BLaER1 (cell line): ENCODE data around the gene NTMT2.

Experiments used
- H3K27ac ChIP-seq: shearing (Covaris generic); formaldehyde crosslinking; 2 replicates; pipeline ENCODE4 v1.8.1; 2022
- H3K27me3 ChIP-seq: shearing (Covaris generic); formaldehyde crosslinking; 2 replicates; pipeline ENCODE4 v1.8.1; 2022
- H3K36me3 ChIP-seq: shearing (Covaris generic); formaldehyde crosslinking; 2 replicates; pipeline ENCODE4 v1.8.1; 2022
- H3K4me1 ChIP-seq: shearing (Covaris generic); formaldehyde crosslinking; 2 replicates; pipeline ENCODE4 v1.8.1; 2022
- H3K4me2 ChIP-seq: shearing (Covaris generic); formaldehyde crosslinking; 2 replicates; pipeline ENCODE4 v1.8.1; 2022
- H3K4me3 ChIP-seq: shearing (Covaris generic); formaldehyde crosslinking; 2 replicates; pipeline ENCODE4 v1.8.1; 2022
- H3K9ac ChIP-seq: shearing (Covaris generic); formaldehyde crosslinking; 2 replicates; pipeline ENCODE4 v1.8.1; 2022
- H3K9me3 ChIP-seq: shearing (Covaris generic); formaldehyde crosslinking; 2 replicates; pipeline ENCODE4 v1.8.1; 2022
- H4K20me1 ChIP-seq: shearing (Covaris generic); formaldehyde crosslinking; 2 replicates; pipeline ENCODE4 v1.8.1; 2022
- Cebpa-rat ChIP-seq: shearing (Covaris generic); IDR thresholded peaks from 2 replicates; pipeline ENCODE4 v1.8.1; 2022

NTMT2 gene

DNA sequence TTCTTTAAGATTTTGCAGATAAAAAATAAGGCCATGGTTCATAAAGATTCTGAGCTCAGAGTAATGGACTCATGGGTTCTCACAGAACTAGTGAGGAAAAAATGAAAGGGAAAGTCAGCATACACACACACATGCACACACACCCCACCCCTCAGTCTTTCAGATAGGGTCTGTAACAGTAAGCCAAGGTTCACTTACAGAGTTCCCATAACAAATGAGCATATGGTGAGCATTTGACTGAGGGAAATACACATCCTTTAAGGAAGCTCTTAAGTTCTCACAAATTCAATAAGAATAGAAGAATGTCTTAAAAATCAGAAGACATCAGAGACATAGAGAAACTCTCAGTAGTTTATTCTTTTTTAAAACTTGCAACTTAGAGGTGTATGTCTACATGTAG lies 57.9 kb downstream of the NTMT2 start:
- Histone ChIP-seq H3K9me3 (peaks cover 15% of the 10 kb centered on the region), H3K4me3 (no peak overlapping the region), H3K27me3 (no peaks in the 10 kb centered on the region), H3K36me3 (no peaks in the 10 kb centered on the region), H3K4me2 (no peak overlapping the region), H3K27ac (no peak overlapping the region), H3K4me1 (peaks cover 7% of the 10 kb centered on the region; the same call in 1 of the 2 replicates), H4K20me1 (no peaks in the 10 kb centered on the region), H3K9ac (no peak overlapping the region)
- no peak for TF ChIP-seq Cebpa-rat

DNA sequence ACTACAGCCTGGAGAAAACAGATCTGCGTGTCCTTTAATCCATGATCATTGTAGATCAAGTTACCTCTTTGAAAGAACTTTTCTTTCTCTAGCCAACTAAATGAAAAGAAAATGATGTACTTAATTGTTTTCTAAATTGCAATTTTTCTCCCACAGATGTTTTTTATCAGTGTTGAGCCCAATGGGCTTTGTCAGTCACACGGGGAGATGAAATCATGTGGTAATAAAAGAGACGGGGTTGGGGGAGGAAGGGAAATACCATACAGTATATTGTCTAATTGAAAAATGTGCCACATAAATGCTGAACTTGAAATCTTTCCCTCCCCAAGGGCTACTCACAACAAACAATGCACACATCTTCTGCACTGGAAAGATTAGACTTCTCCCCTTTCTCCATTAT lies 58.4 kb downstream of the NTMT2 start:
- Histone ChIP-seq H3K36me3 (no peaks in the 10 kb centered on the region), H3K4me1 (peaks cover 7% of the 10 kb centered on the region; the same call in 1 of the 2 replicates), H3K4me3 (no peak overlapping the region), H3K9me3 (peaks cover 15% of the 10 kb centered on the region), H3K27me3 (no peaks in the 10 kb centered on the region), H3K27ac (no peak overlapping the region), H4K20me1 (no peaks in the 10 kb centered on the region), H3K4me2 (no peak overlapping the region), H3K9ac (no peak overlapping the region)
- TF ChIP-seq Cebpa-rat: no peak

DNA sequence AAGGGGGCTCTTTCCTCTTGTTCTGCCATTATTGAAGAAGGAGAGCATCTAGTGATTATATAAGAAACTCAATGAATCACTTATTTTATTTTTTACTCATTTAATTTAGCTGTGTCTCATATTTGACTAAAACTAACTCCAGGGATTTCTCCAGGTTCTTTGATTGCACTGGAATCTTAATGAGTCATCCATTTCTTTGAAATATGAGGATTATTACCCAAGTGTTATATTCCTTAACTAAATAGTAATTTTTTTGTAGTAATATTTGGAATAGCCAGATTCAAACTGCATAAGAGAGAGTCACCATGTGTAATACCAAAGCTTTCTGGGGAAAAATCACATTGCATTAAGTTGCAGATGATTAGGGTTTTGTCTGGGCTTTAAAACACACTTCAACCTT lies 59.5 kb downstream of the NTMT2 start:
- H3K27ac ChIP-seq: no peak overlapping the region

DNA sequence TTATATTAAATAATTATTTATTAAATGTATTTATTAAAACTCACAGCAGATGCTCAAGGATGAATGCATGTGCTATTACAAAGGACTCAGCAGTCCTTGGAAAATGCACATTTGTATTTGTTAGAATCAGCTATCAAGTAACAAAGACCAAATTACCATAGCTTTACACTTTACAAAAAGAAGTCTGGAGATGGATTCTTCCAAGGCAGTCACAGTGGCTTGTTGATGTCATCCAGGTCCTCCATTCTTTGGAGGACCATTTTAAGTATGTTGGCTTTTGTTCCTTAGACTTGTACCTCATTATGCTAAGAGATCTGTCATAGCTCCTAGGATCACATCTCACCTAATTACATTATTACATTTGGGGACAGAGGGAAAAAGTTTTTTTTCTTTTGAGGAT lies 63.4 kb downstream of the NTMT2 start:
- Histone ChIP-seq H4K20me1 (no peaks in the 10 kb centered on the region), H3K27me3 (no peaks in the 10 kb centered on the region), H3K4me3 (no peak overlapping the region), H3K4me1 (peaks cover 7% of the 10 kb centered on the region; the same call in 1 of the 2 replicates), H3K9ac (no peak overlapping the region), H3K27ac (no peak overlapping the region), H3K4me2 (no peak overlapping the region), H3K9me3 (peaks cover 15% of the 10 kb centered on the region), H3K36me3 (no peaks in the 10 kb centered on the region)
- TF ChIP-seq Cebpa-rat: no peak

More for the DNA sequence above, 59.5 kb downstream of the NTMT2 start:
- Histone ChIP-seq H3K4me1 (peaks cover 7% of the 10 kb centered on the region; the same call in 1 of the 2 replicates), H3K4me3 (no peak overlapping the region), H3K36me3 (no peaks in the 10 kb centered on the region), H3K4me2 (no peak overlapping the region), H4K20me1 (no peaks in the 10 kb centered on the region), H3K9ac (no peak overlapping the region), H3K27me3 (no peaks in the 10 kb centered on the region), H3K9me3 (peaks cover 15% of the 10 kb centered on the region)
- TF ChIP-seq Cebpa-rat: no peak

DNA sequence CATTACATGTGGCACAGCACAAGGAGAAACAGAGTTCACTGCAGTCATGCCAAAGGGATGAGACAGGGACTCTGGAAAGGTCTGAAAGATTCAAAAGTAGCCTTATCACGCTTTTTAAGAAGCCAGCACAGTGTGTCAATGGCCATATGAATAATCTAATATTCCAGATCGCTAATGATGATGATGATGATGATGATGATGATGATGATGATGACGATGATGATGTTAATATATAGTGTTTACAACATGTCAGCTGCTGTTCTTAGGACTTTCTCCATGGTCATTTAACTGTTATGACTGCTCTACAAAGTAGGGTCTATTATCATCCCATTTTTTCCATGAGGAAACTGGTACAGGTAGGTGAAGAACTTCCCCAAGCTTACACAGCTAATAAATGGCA lies 64.4 kb downstream of the NTMT2 start:
- Histone ChIP-seq H3K4me1 (peaks cover 7% of the 10 kb centered on the region; the same call in 1 of the 2 replicates), H3K4me3 (no peak overlapping the region), H3K9me3 (peaks cover 15% of the 10 kb centered on the region), H3K27ac (no peak overlapping the region), H4K20me1 (no peaks in the 10 kb centered on the region), H3K27me3 (no peaks in the 10 kb centered on the region), H3K36me3 (no peaks in the 10 kb centered on the region), H3K9ac (no peak overlapping the region), H3K4me2 (no peak overlapping the region)
- TF ChIP-seq Cebpa-rat: no peak

DNA sequence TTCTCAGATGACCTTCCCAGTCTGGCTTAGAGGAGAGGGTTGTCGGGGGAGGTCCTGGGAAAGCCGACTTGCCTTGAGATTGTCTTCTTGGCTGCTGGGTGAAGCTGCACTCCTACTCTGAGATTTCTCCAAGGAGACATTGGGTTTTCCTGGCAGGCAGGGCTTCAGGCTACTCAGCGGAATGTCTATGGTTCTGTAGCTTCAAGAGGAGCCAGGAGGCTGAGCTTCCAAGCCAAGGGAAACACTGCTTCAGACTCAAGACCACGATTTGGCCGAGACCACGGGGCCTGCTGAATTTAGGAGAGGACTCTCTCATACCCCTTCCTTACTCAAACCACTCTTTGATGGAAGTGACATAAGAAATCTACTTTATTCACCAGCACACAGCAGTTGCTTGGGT lies 67.8 kb downstream of the NTMT2 start:
- Histone ChIP-seq H3K4me3 (no peak overlapping the region), H3K4me2 (no peak overlapping the region), H3K4me1 (peaks cover under 1% of the 10 kb centered on the region; the same call in 1 of the 2 replicates), H3K36me3 (no peaks in the 10 kb centered on the region), H3K27ac (no peak overlapping the region), H3K27me3 (no peaks in the 10 kb centered on the region), H4K20me1 (no peaks in the 10 kb centered on the region), H3K9ac (no peak overlapping the region), H3K9me3 (no peaks in the 10 kb centered on the region)
- no peak for TF ChIP-seq Cebpa-rat

DNA sequence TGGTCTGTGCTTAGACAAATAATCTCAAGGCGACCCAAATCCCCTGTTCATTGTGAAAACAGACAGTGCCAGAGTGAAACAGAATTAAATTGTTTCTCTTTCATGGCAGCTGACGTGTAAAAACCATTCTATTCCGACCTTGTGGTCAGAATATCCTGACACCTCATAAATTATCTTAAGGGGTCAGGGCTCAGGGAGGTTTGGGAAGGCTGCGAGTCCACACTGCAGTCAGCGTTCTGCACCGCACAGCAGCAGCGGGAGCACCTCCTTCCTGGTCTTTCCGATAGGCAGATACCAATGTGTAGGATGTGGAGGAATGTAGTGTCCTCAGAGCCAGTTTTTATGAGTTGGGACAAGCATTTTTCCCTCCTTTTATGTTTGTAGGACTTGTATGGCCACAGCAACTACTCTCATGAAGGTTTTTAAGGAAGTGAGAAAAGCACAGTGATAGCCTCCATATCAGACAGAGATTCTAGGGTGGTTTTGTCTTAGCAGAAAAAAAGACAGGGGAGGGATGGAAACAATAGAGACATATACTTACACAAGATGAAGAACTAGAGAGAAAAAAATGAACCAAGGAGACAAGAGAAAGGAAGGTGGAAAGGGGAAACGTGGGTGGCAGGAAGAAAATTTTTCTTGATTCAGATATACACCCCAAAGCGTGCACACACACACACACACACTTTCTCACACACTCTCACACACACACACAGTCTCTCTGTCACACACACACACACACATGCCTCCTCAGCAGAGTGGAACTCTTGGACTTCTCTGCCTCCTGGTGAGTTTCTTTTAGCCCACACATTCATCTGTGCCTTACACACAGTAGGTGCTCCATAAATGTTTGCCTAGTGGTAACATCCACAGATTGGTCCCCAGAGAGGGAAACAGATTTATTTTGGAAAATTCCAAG lies 68.6 kb downstream of the NTMT2 start:
- Histone ChIP-seq H3K4me3 (no peak overlapping the region), H3K4me1 (no peaks in the 10 kb centered on the region), H4K20me1 (no peaks in the 10 kb centered on the region), H3K36me3 (no peaks in the 10 kb centered on the region), H3K9ac (no peak overlapping the region), H3K9me3 (no peaks in the 10 kb centered on the region), H3K27ac (no peak overlapping the region), H3K4me2 (no peak overlapping the region), H3K27me3 (no peaks in the 10 kb centered on the region)
- TF ChIP-seq Cebpa-rat: no peak

DNA sequence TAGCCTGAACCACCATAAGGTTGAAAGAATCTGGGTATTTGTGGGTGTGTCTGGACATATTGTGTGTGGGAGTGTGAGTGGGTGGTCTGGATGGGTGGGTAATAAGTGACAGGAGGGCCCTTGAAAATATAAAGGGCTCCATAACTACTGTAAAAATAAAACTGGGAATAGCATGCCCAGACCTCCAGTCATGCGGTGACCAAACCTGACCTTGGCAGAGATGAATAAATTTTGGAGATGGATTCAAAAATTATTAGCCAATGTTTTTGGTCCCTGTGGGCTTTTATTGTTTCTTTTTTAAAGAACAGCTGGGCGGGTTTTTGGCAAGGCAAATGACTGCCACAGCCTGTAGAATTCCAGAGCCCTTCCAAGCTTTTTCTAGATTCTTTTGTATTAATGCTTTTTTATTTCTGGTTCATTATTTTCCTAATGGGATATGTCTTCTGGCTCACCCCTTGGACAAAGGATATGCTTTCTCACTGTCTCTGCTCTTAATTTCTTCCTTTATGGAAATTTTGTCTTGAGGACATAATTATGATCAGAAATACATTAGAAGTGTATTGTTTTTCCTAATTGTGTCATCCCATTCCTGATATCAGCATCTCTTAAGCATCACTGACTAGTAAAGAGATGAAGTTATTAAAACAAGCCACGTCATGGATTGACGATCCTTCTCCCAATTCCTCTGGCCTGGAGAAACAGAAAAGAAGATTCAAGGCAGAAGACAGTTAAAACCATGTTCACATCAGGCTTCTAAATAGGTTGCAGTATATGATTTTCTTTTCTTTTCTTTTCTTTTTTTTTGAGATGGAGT lies 69.5 kb downstream of the NTMT2 start:
- Histone ChIP-seq H3K4me2 (no peak overlapping the region), H3K4me1 (no peaks in the 10 kb centered on the region), H3K4me3 (no peak overlapping the region), H3K9ac (no peak overlapping the region), H3K9me3 (no peaks in the 10 kb centered on the region), H4K20me1 (no peaks in the 10 kb centered on the region), H3K27ac (no peak overlapping the region), H3K36me3 (no peaks in the 10 kb centered on the region), H3K27me3 (no peaks in the 10 kb centered on the region)
- TF ChIP-seq Cebpa-rat: no peak

DNA sequence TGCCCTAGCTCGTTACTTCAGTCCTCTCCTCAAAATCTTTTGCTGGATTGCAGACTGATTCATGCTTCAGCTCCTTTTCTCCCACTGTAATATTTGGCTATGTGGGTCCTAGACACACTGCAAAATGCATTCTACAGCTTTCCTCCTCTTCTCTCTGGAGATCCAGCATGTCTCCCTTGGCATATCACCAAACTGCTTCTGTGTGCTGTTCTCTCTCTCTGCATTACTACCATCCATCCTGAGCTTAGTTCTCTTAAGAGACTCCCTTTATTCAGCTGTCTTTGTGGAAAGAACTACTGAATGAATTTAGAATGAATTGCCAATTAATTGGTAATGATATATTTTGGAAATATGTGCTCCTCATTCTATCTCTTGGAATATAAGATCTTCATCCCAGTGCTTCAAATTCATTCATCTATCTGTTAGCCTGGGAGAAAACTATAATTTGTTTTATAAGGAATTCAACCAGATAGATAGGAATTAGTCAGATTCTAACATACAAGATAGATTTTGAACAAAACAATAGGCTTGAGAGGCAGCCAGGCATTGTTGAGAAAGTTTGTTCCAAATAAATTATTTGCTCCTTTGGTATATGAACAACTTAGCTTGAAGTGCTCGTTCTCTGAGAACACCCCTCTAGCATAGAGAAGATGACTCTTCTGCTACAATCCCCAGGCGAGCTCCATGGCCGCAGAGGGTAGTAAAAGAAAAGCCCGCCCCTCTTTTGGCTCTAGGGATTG lies 71.9 kb downstream of the NTMT2 start:
- Histone ChIP-seq H3K9ac (no peak overlapping the region), H3K4me3 (no peak overlapping the region), H3K36me3 (no peaks in the 10 kb centered on the region), H3K9me3 (no peaks in the 10 kb centered on the region), H3K4me1 (no peaks in the 10 kb centered on the region), H3K27ac (no peak overlapping the region), H3K4me2 (no peak overlapping the region), H4K20me1 (no peaks in the 10 kb centered on the region), H3K27me3 (no peaks in the 10 kb centered on the region)
- TF ChIP-seq Cebpa-rat: no peak
